NOMO-1 treated with dmso at 0.1 percent for 144 hours (cell line): ENCODE results near the gene SETD1A.
"Not testable (repeated sequence)": the region's sequence is repeated elsewhere in the genome, so short reads cannot be mapped to it uniquely, and the experiment has no call there.

ENCODE experiments used
- DNase-seq: peaks from one replicate; lab custom pipeline; 2025; ENCODE audit not compliant: unreplicated experiment; lab: John Stamatoyannopoulos, UW

SETD1A gene

GRCh38 chr16:31013292-31013691, 55.7 kb downstream of the SETD1A start:
- not testable (repeated sequence) for DNase-seq

GRCh38 chr16:31016018-31016417, 58.5 kb downstream of the SETD1A start:
- DNase-seq, result no peak

- not testable (repeated sequence) for DNase-seq
Observed at GRCh38 chr16:31017756-31018155, 60.2 kb downstream of the SETD1A start.

GRCh38 chr16:31020536-31020935, 63.0 kb downstream of the SETD1A start:
- DNase-seq, result no peak

GRCh38 chr16:31022544-31023251, 65.1 kb downstream of the SETD1A start:
- no peak for DNase-seq

GRCh38 chr16:31023252-31023602, 65.7 kb downstream of the SETD1A start:
- no peak for DNase-seq

GRCh38 chr16:31023627-31024226, 66.2 kb downstream of the SETD1A start:
- DNase-seq, result no peak

GRCh38 chr16:31025339-31025738, 67.8 kb downstream of the SETD1A start:
- no peak for DNase-seq

- no peak for DNase-seq
Observed at GRCh38 chr16:31029272-31029671, 71.7 kb downstream of the SETD1A start.

- DNase-seq, result no peak
Observed at GRCh38 chr16:31031276-31031675, 73.7 kb downstream of the SETD1A start.

- DNase-seq, result peak; percentile 95
Observed at GRCh38 chr16:31032736-31033708, 75.5 kb downstream of the SETD1A start, which contains the start of gene STX4. Gene STX4 (plus strand): TSS chr16:31033558. CDS start chr16:31033806, 248 bp downstream.

GRCh38 chr16:31033709-31034492, 76.3 kb downstream of the SETD1A start:
- peak; percentile 46 for DNase-seq
